Activated CD8-positive, alpha-beta T cell treated with anti-CD3 and anti-CD28 coated beads for 36 hours (primary cell): ENCODE data around the gene PTPRD. TPM values are rescaled to one million over a fixed set of nuclear protein-coding genes. Genes with fewer than 3 reads are reported as not detected.

ENCODE experiments used
- ATAC-seq: fragments of 200-7000 bp; cut with Tn5 transposase; one replicate; pipeline ENCODE4 v1.10.0; 2021; ENCODE audit warnings: mild to moderate bottlenecking, moderate library complexity
- CTCF ChIA-PET: fragments of 350-600 bp; sonication (Branson Sonifier 250); formaldehyde crosslinking; loops from one replicate; lab custom pipeline; 2021; ENCODE audit warnings: antibody characterized with exemption; lab: Charles Lee
- POLR2A ChIA-PET: fragments of 350-600 bp; sonication (Branson Sonifier 250); formaldehyde crosslinking; loops from one replicate; lab custom pipeline; 2021; ENCODE audit warnings: antibody characterized with exemption; lab: Charles Lee
- DNase-seq: peaks from one replicate; pipeline ENCODE4 v3.0.0-alpha.2; 2020
- H3K27ac Mint-ChIP-seq: one replicate; pipeline ENCODE4 v1.8.0; 2021; ENCODE audit warnings: mild to moderate bottlenecking, mixed read lengths
- H3K27me3 Mint-ChIP-seq: one replicate; pipeline ENCODE4 v1.8.0; 2021; ENCODE audit warnings: mixed read lengths
- H3K36me3 Mint-ChIP-seq: one replicate; pipeline ENCODE4 v1.8.0; 2021; ENCODE audit warnings: low read depth, mixed read lengths
- H3K4me1 Mint-ChIP-seq: one replicate; pipeline ENCODE4 v1.8.0; 2021; ENCODE audit warnings: low read depth, mixed read lengths
- H3K4me3 Mint-ChIP-seq: one replicate; pipeline ENCODE4 v1.8.0; 2021; ENCODE audit warnings: mild to moderate bottlenecking, moderate library complexity, mixed read lengths
- H3K9me3 Mint-ChIP-seq: one replicate; pipeline ENCODE4 v1.8.0; 2021; ENCODE audit warnings: mixed read lengths
- intact Hi-C: fragments of 100-400 bp; cut with micrococcal nuclease; formaldehyde crosslinking; loops from one replicate; pipeline ENCODE4 v1.10.0; 2022
- total RNA-seq, 2 experiments: library from RNA; stranded (reverse); gene quantifications; one replicate each; pipeline ENCODE4 v1.2.3, GENCODE V29; 2021
- TF ChIP-seq, protein P1 (sequence below): fragments of 200-600 bp; IDR thresholded peaks from one replicate; pipeline ENCODE4 v1.8.0; 2022; ENCODE audit warnings: antibody characterized with exemption, mild to moderate bottlenecking

The PTPRD gene
- total RNA-seq, 2 experiments from 2014 or later: not detected

DNA sequence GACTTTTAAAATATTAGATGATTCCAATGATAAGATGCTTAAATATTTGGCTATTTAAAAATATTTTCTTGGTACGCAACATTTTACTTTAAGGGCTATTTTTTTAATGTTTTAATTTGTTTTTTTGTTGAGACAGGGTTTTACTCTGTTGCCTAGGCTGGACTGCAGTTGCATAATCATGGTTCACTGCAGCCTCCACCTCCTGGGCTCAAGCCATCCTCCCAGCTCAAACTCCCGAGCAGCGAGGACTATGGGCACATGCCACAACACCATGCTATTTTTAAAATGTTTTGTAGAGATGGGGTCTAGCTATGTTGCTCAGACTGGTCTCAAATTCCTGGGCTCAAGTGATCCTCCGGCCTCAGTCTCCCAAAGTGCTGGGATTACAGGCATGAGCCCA lies 1963.0 kb downstream of the PTPRD start:
- no peaks in the 10 kb centered on the region for H3K4me1 Mint-ChIP-seq
- no peaks in the 10 kb centered on the region for H3K9me3 Mint-ChIP-seq
- TF ChIP-seq, protein P1, sequence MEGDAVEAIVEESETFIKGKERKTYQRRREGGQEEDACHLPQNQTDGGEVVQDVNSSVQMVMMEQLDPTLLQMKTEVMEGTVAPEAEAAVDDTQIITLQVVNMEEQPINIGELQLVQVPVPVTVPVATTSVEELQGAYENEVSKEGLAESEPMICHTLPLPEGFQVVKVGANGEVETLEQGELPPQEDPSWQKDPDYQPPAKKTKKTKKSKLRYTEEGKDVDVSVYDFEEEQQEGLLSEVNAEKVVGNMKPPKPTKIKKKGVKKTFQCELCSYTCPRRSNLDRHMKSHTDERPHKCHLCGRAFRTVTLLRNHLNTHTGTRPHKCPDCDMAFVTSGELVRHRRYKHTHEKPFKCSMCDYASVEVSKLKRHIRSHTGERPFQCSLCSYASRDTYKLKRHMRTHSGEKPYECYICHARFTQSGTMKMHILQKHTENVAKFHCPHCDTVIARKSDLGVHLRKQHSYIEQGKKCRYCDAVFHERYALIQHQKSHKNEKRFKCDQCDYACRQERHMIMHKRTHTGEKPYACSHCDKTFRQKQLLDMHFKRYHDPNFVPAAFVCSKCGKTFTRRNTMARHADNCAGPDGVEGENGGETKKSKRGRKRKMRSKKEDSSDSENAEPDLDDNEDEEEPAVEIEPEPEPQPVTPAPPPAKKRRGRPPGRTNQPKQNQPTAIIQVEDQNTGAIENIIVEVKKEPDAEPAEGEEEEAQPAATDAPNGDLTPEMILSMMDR: no peak
- ChIA-PET CTCF (interaction anchor here (1.5 kb wide), 1 partner anchor 13 kb away, joined by 4 read pairs; no protein-coding TSS in a partner anchor), POLR2A (no interaction called here)
- H3K27ac Mint-ChIP-seq: no peak overlapping the region
- H3K36me3 Mint-ChIP-seq: no peaks in the 10 kb centered on the region
- no peak overlapping the region for H3K4me3 Mint-ChIP-seq
- no peaks in the 10 kb centered on the region for H3K27me3 Mint-ChIP-seq
- no peak for ATAC-seq
- DNase-seq: no peak
- intact Hi-C loops: no loop called here

DNA sequence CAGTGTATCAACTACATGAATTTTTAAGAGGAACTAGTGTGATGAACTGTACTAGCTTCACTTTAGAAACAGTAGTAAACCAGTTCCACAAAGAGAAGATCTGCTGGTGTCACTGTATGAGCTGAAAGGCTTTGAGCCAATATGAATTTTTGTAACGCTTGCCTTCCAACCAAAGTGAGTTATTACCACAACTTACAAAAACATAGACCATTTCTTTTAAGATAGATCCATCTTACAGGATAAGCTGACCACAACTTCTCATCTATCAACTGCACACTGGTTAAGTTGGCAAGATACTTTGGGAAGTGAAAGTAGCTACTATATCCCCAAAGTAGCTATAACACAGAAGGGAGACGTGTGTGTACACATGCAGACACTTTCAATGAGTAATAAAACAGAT lies 1963.6 kb downstream of the PTPRD start:
- no peaks in the 10 kb centered on the region for H3K9me3 Mint-ChIP-seq
- TF ChIP-seq, protein P1: no peak
- ChIA-PET POLR2A (no interaction called here), CTCF (interaction anchor here (1.5 kb wide), 1 partner anchor 13 kb away, joined by 4 read pairs; no protein-coding TSS in a partner anchor)
- DNase-seq: no peak
- no peak overlapping the region for H3K27ac Mint-ChIP-seq
- H3K27me3 Mint-ChIP-seq: no peaks in the 10 kb centered on the region
- ATAC-seq: no peak
- intact Hi-C loops: no loop called here
- H3K4me1 Mint-ChIP-seq: no peaks in the 10 kb centered on the region
- H3K4me3 Mint-ChIP-seq: no peak overlapping the region
- H3K36me3 Mint-ChIP-seq: no peaks in the 10 kb centered on the region

DNA sequence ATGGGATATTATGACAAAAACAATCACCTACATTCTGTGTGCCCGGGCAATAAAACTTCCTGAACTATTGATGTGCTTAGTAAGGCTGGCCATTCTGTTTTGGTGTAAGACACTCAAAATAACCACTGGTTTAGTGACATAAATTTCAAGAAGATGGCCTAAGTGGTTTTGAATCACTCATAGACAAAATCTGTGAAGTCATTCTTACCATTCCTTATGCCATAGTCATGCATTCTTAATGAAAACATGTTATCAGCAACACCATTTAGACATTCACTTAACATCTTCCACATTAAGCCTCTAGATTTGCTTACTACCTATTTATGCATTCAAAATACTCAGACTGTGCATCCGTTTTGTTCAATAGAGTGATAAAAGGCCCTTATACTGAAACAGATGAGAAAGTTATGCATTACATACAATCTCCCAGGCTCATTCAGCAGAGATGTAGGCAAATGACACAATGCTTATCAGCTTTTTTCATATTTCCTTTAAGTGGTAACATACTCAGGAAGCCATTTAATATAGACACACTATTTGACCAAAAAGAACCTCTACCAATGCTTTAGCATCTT lies 1964.4 kb downstream of the PTPRD start:
- DNase-seq (no peak), ATAC-seq (no peak)
- CTCF ChIA-PET: interaction anchor here (1.5 kb wide), 1 partner anchor 12 kb away, joined by 4 read pairs; no protein-coding TSS in a partner anchor
- H3K36me3 Mint-ChIP-seq: no peaks in the 10 kb centered on the region
- TF ChIP-seq, protein P1: no peak
- no peak overlapping the region for H3K4me3 Mint-ChIP-seq
- intact Hi-C loops: no loop called here
- no peaks in the 10 kb centered on the region for H3K27me3 Mint-ChIP-seq
- POLR2A ChIA-PET: no interaction called here
- no peaks in the 10 kb centered on the region for H3K4me1 Mint-ChIP-seq
- H3K9me3 Mint-ChIP-seq: no peaks in the 10 kb centered on the region
- no peak overlapping the region for H3K27ac Mint-ChIP-seq

DNA sequence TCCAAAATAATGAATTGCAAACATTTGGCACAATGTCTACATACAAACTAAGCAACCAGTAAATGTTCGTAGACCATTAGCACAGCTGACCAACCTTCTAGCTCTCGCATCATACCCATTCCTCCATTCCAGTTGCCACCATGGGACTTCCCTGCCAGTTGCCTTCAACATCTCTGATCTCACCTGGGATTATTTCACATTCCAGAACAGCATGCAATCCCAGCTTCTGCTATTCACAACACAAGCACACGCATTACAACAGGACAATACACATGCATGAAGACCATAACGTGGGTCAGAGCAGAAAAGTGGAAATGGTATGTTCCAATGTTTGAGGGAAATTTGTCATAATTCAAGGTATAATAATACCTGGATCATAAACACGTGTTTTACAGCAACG lies 1965.0 kb downstream of the PTPRD start:
- Mint-ChIP-seq H3K27ac (no peak overlapping the region), H3K4me3 (no peak overlapping the region), H3K4me1 (no peaks in the 10 kb centered on the region), H3K27me3 (no peaks in the 10 kb centered on the region), H3K36me3 (no peaks in the 10 kb centered on the region), H3K9me3 (no peaks in the 10 kb centered on the region)
- DNase-seq: no peak
- ChIA-PET POLR2A (interaction anchor here (0.6 kb wide), 1 partner anchor 16 kb away, joined by 3 read pairs; no protein-coding TSS in a partner anchor), CTCF (no interaction called here)
- intact Hi-C loops: no loop called here
- TF ChIP-seq, protein P1: no peak
- no peak for ATAC-seq

DNA sequence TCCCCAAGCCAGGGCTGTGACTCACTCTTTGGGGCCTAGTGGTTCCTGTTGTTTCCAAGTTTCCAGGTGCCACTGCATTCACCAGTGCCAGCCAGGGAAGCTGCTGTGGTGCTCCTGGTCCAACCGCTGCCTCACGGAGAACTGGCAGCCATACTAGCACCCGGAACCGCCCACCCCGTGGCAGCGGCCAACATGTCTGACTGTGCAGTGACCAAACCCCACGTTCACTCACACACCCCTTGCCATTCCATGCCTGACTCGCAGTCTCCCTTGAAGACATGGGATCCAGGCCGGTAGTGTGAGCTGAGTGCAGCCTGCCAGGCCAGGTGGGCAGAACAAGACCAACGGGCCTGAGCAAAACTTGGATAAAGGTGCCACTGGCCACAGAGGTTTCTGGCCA lies 1968.2 kb downstream of the PTPRD start:
- no peaks in the 10 kb centered on the region for H3K4me1 Mint-ChIP-seq
- CTCF ChIA-PET: no interaction called here
- DNase-seq: no peak
- H3K4me3 Mint-ChIP-seq: no peak overlapping the region
- POLR2A ChIA-PET: no interaction called here
- no peaks in the 10 kb centered on the region for H3K9me3 Mint-ChIP-seq
- TF ChIP-seq, protein P1: no peak
- H3K27ac Mint-ChIP-seq: no peak overlapping the region
- H3K36me3 Mint-ChIP-seq: no peaks in the 10 kb centered on the region
- H3K27me3 Mint-ChIP-seq: no peaks in the 10 kb centered on the region
- intact Hi-C loops: no loop called here
- no peak for ATAC-seq
